H1 (cell line): ENCODE results near the gene EMD. TPM values are rescaled to one million over a fixed set of nuclear protein-coding genes. Genes with fewer than 3 reads are reported as not detected.

Source experiments
- CTCF ChIA-PET: fragments of 300-600 bp; sonication (Branson Sonifier 250); formaldehyde crosslinking; loops from one replicate; lab custom pipeline; 2021; ENCODE audit not compliant: partially characterized antibody; lab: Charles Lee
- POLR2A ChIA-PET: fragments of 300-600 bp; sonication (Branson Sonifier 250); formaldehyde crosslinking; loops from one replicate; lab custom pipeline; 2021; ENCODE audit warnings: inconsistent platforms; ENCODE audit not compliant: partially characterized antibody; lab: Charles Lee
- DNase-seq, 2 experiments: peaks; one replicate each; pipeline versions ENCODE4 v3.0.0 to v3.0.0-alpha.2; 2010 to 2022; ENCODE audit warnings: low spot score in 2 of 2, low read depth in 1 of 2, mixed read lengths in 1 of 2
- FAIRE-seq: peaks from 2 replicates; lab custom pipeline; 2011; peaks lifted over from hg19 to GRCh38; lab: Jason Lieb, UNC
- H2AFZ ChIP-seq: 2 replicates; pipeline ENCODE4 v1.8.1; 2012; ENCODE audit warnings: low read length, inconsistent platforms
- H2AK5ac ChIP-seq: 2 replicates; pipeline ENCODE4 v1.6.1; 2013; ENCODE audit warnings: low read depth, low read length
- H2BK120ac ChIP-seq: replicated peaks from 2 replicates; pipeline ENCODE3; 2013; ENCODE audit warnings: low read depth, low read length, inconsistent platforms
- H2BK12ac ChIP-seq: 2 replicates; pipeline ENCODE4 v1.6.1; 2013; ENCODE audit warnings: low read depth, low read length
- H2BK15ac ChIP-seq: 2 replicates; pipeline ENCODE4 v1.6.1; 2013; ENCODE audit warnings: low read length
- H2BK20ac ChIP-seq: 2 replicates; pipeline ENCODE4 v1.6.1; 2013; ENCODE audit warnings: low read length
- H2BK5ac ChIP-seq: 2 replicates; pipeline ENCODE4 v1.6.1; 2013; ENCODE audit warnings: low read depth, low read length
- H3K14ac ChIP-seq: 2 replicates; pipeline ENCODE4 v1.6.1; 2013; ENCODE audit warnings: inconsistent platforms; ENCODE audit not compliant: insufficient read length
- H3K18ac ChIP-seq: 2 replicates; pipeline ENCODE4 v1.6.1; 2013; ENCODE audit warnings: low read length; ENCODE audit errors: extremely low read depth
- H3K23ac ChIP-seq: 2 replicates; pipeline ENCODE4 v1.6.1; 2013; ENCODE audit warnings: inconsistent platforms; ENCODE audit not compliant: insufficient read length
- H3K23me2 ChIP-seq: 2 replicates; pipeline ENCODE4 v1.6.1; 2013; ENCODE audit warnings: low read depth, low read length
- H3K27ac ChIP-seq: 2 replicates; pipeline ENCODE4 v1.6.1; 2011; ENCODE audit warnings: low read depth, low read length, inconsistent platforms
- H3K27me3 ChIP-seq, 4 experiments: replicated peaks in 1 of 4; 1 replicate in 1 of 4; 2 replicates in 3 of 4; pipeline versions ENCODE4 v1.6.1 to v1.8.1; 2011 to 2013; ENCODE audit warnings: low read length in 3 of 4, mild to moderate bottlenecking in 3 of 4, inconsistent platforms in 2 of 4, mixed read lengths in 2 of 4, moderate library complexity in 1 of 4; ENCODE audit not compliant: control insufficient read depth in 3 of 4, insufficient read depth in 3 of 4; ENCODE audit errors: extremely low read depth in 1 of 4
- H3K36me3 ChIP-seq, 4 experiments: 2 replicates each; pipeline versions ENCODE4 v1.6.1 to v1.8.1; 2011 to 2013; ENCODE audit warnings: mild to moderate bottlenecking in 4 of 4, low read length in 3 of 4, moderate library complexity in 2 of 4, control low read depth in 1 of 4, inconsistent platforms in 1 of 4; ENCODE audit not compliant: insufficient read depth in 4 of 4, control insufficient read depth in 2 of 4
- H3K4ac ChIP-seq: replicated peaks from 2 replicates; pipeline ENCODE3; 2013; ENCODE audit warnings: low read length, low read depth, mixed read lengths, inconsistent platforms; ENCODE audit not compliant: insufficient read length
- H3K4me1 ChIP-seq, 4 experiments: replicated peaks in 1 of 4; 1 replicate in 1 of 4; 2 replicates in 3 of 4; pipeline versions ENCODE4 v1.6.1 to v1.8.1; 2011 to 2013; ENCODE audit warnings: low read length in 3 of 4, inconsistent platforms in 2 of 4, mixed read lengths in 1 of 4; ENCODE audit not compliant: insufficient read depth in 4 of 4, control insufficient read depth in 3 of 4
- H3K4me2 ChIP-seq, 2 experiments: 2 replicates each; pipeline versions ENCODE4 v1.6.1 to v1.8.1; 2011 to 2013; ENCODE audit warnings: low read depth in 2 of 2, low read length in 2 of 2, control low read depth in 1 of 2, inconsistent platforms in 1 of 2, mild to moderate bottlenecking in 1 of 2; ENCODE audit not compliant: insufficient read depth in 1 of 2
- H3K4me3 ChIP-seq, 4 experiments: fragments of 200-600, 300-600 bp in 1 of 4; sonication (generic), shearing (Covaris generic), sonication (Bioruptor Twin) in 1 of 4; 2 replicates each; pipeline versions ENCODE4 v1.5.1 to v1.8.1; 2011 to 2016; ENCODE audit warnings: low read length in 4 of 4, low read depth in 3 of 4, control low read depth in 2 of 4, inconsistent platforms in 2 of 4, mild to moderate bottlenecking in 2 of 4, mixed read lengths in 1 of 4, moderate library complexity in 1 of 4; ENCODE audit not compliant: insufficient read depth in 2 of 4; ENCODE audit errors: extremely low read depth in 1 of 4
- H3K56ac ChIP-seq: replicated peaks from 2 replicates; pipeline ENCODE3; 2013; ENCODE audit warnings: low read depth, mild to moderate bottlenecking, mixed read lengths, low read length, inconsistent platforms; ENCODE audit not compliant: insufficient read length
- H3K79me1 ChIP-seq: 2 replicates; pipeline ENCODE4 v1.6.1; 2013; ENCODE audit warnings: low read depth, low read length, control low read depth
- H3K79me2 ChIP-seq, 2 experiments: 2 replicates each; pipeline versions ENCODE4 v1.6.1 to v1.8.1; 2012 to 2013; ENCODE audit warnings: low read length in 2 of 2, mild to moderate bottlenecking in 2 of 2, inconsistent platforms in 1 of 2; ENCODE audit not compliant: insufficient read depth in 2 of 2, control insufficient read depth in 1 of 2
- H3K9ac ChIP-seq, 4 experiments: replicated peaks in 1 of 4; 1 replicate in 1 of 4; 2 replicates in 3 of 4; pipeline versions ENCODE4 v1.6.1 to v1.8.1; 2011 to 2013; ENCODE audit warnings: low read depth in 3 of 4, low read length in 3 of 4, control low read depth in 2 of 4, mild to moderate bottlenecking in 2 of 4, moderate library complexity in 2 of 4, inconsistent platforms in 1 of 4; ENCODE audit errors: extremely low read depth in 1 of 4
- H3K9me3 ChIP-seq, 2 experiments: 2 replicates each; pipeline versions ENCODE4 v1.6.1 to v1.8.1; 2012 to 2013; ENCODE audit warnings: mild to moderate bottlenecking in 2 of 2, moderate library complexity in 2 of 2, control low read depth in 1 of 2, inconsistent platforms in 1 of 2, low read depth in 1 of 2, low read length in 1 of 2, mixed read lengths in 1 of 2; ENCODE audit not compliant: insufficient read depth in 2 of 2
- H4K20me1 ChIP-seq, 2 experiments: replicated peaks in 1 of 2; 2 replicates each; pipeline versions ENCODE3 to v1.8.1; 2011 to 2013; ENCODE audit warnings: inconsistent platforms in 2 of 2, low read length in 2 of 2, mild to moderate bottlenecking in 1 of 2; ENCODE audit not compliant: insufficient read depth in 2 of 2, control insufficient read depth in 1 of 2
- H4K5ac ChIP-seq: 2 replicates; pipeline ENCODE4 v1.6.1; 2013; ENCODE audit warnings: low read length, low read depth, mixed read lengths, inconsistent platforms; ENCODE audit not compliant: insufficient read length
- H4K8ac ChIP-seq: 2 replicates; pipeline ENCODE4 v1.8.0; 2013; ENCODE audit warnings: mild to moderate bottlenecking, moderate library complexity, low read length, inconsistent platforms; ENCODE audit not compliant: insufficient read depth; ENCODE audit errors: extremely low read depth
- H4K91ac ChIP-seq: replicated peaks from 2 replicates; pipeline ENCODE3; 2013; ENCODE audit warnings: low read length, mixed read lengths, inconsistent platforms; ENCODE audit not compliant: insufficient read length
- CHD1 ChIP-seq: IDR thresholded peaks from 2 replicates; pipeline ENCODE4 v1.6.1; 2012; ENCODE audit warnings: low read depth, low read length, improper control_type of control experiment
- GTF2F1 ChIP-seq: IDR thresholded peaks from 2 replicates; pipeline ENCODE4 v1.6.1; 2012; ENCODE audit warnings: low read depth, low read length, improper control_type of control experiment, borderline replicate concordance
- RNF2 ChIP-seq: fragments of 200-900, 300-1000 bp; sonication (generic); IDR thresholded peaks from 2 replicates; pipeline ENCODE4 v1.7.1; 2016; ENCODE audit warnings: borderline replicate concordance, low read depth, mild to moderate bottlenecking, antibody characterized with exemption, low read length; ENCODE audit not compliant: poor library complexity, severe bottlenecking; ENCODE audit errors: missing control alignments
- WGBS, 2 experiments: shearing (Covaris generic) in 1 of 2; methylation state at CpG; one replicate each; pipeline versions ENCODE4 v1.1.6 to v1.1.7; 2013 to 2015; ENCODE audit warnings: low lambda C conversion rate in 2 of 2, mixed read lengths in 2 of 2, inconsistent platforms in 1 of 2, low coverage in 1 of 2, missing lambda C conversion rate in 1 of 2; ENCODE audit not compliant: insufficient replicate concordance in 2 of 2, insufficient coverage in 1 of 2, insufficient read length in 1 of 2; ENCODE audit errors: extremely low coverage in 1 of 2, missing lambda C conversion rate in 1 of 2; 5-methylcytosine and 5-hydroxymethylcytosine counted together
- polyA plus RNA-seq, 7 experiments: library from polyadenylated mRNA; depleted of rRNA in 3 of 7; stranded (reverse) in 5 of 7; unstranded in 2 of 7; fragments of >200 nt in 5 of 7; fragments of 200-250 nt in 2 of 7; gene quantifications; 1 replicate in 5 of 7; 2 replicates in 1 of 7; 4 replicates in 1 of 7; pipeline versions ENCODE4 v1.2.1 to v1.2.3, GENCODE V29; 2011 to 2013; ENCODE audit warnings: missing spikeins in 2 of 7, mixed read lengths in 2 of 7
- total RNA-seq: library from RNA; stranded (reverse); fragmentation: NEBNext Ultra II Directional; extraction: Animal tissue kit (Norgen Biotek cat#: 25700); gene quantifications from 2 replicates; pipeline ENCODE4 v1.2.1, GENCODE V29; 2021

Gene EMD
- total and polyA plus RNA-seq, 2 of the 8 experiments (the other 6 are each of a cell fraction or from before 2014, with no cell fraction given), result 45.5 to 109 TPM

GRCh38 chrX:154419189-154419588 is 40.1 kb downstream of the EMD start:
- Histone ChIP-seq H3K27me3 (no peaks in the 10 kb centered on the region), H3K79me2 (no peaks in the 10 kb centered on the region), H3K4me2 (no peak overlapping the region), H4K8ac (no peak overlapping the region), H3K14ac (no peak overlapping the region), H3K4ac (no peak overlapping the region), H2BK20ac (no peak overlapping the region)
- FAIRE-seq, result no peak
- POLR2A ChIA-PET, result interaction anchor here (1.2 to 8.7 kb wide), 2 partner anchors 14 to 19 kb away, joined by 3 to 76 read pairs; partner anchors contain the start of gene RPL10
- no peak for TF ChIP-seq GTF2F1
- TF ChIP-seq RNF2, result no peak
- TF ChIP-seq CHD1, result no peak
- TF ChIP-seq, all 59 proteins: peak for 0
- Histone ChIP-seq H2BK120ac (no peak overlapping the region), H3K9me3 (no peaks in the 10 kb centered on the region), H2AK5ac (no peak overlapping the region), H2BK12ac (no peak overlapping the region), H3K79me1 (no peaks in the 10 kb centered on the region), H3K56ac (no peak overlapping the region), H2BK5ac (no peak overlapping the region), H4K91ac (no peak overlapping the region), H3K18ac (no peak overlapping the region), H2BK15ac (no peak overlapping the region), H3K9ac (no peak overlapping the region), H3K23ac (no peak overlapping the region), H4K20me1 (no peaks in the 10 kb centered on the region), H3K23me2 (no peaks in the 10 kb centered on the region), H3K27ac (no peak overlapping the region), H4K5ac (no peak overlapping the region), H3K4me3 (no peak overlapping the region), H3K4me1 (no peaks in the 10 kb centered on the region), H2AFZ (no peak overlapping the region), H3K36me3 (0 out of 8 replicates have a peak, but pooled peaks cover 0 to 3% (median 0%) of the 10 kb centered on the region in 4 experiments)
- 82% methylated on average over 2 of the region's 8 CpGs; no CpG with 5 or more reads in 1 of the 2 experiments for WGBS, 2 experiments
- no peak for DNase-seq
- CTCF ChIA-PET, result no interaction called here
